Choroid plexus epithelial cell (primary cell): ENCODE results near the gene FBXO41.

Experiments
- DNase-seq: peaks from one replicate; pipeline ENCODE4 v3.0.0-alpha.2; 2010; ENCODE audit warnings: low read depth
- H3K4me3 ChIP-seq: 2 replicates; pipeline ENCODE4 v1.5.1; 2011; ENCODE audit warnings: low read depth, mild to moderate bottlenecking, control low read depth, low read length, moderate library complexity
- TF ChIP-seq, protein P1 (sequence below): conservative IDR thresholded peaks from 2 replicates; pipeline ENCODE4 v1.5.1; 2011; ENCODE audit warnings: low read depth, mild to moderate bottlenecking, control low read depth, inconsistent platforms, low read length, moderate library complexity

Gene FBXO41

DNA sequence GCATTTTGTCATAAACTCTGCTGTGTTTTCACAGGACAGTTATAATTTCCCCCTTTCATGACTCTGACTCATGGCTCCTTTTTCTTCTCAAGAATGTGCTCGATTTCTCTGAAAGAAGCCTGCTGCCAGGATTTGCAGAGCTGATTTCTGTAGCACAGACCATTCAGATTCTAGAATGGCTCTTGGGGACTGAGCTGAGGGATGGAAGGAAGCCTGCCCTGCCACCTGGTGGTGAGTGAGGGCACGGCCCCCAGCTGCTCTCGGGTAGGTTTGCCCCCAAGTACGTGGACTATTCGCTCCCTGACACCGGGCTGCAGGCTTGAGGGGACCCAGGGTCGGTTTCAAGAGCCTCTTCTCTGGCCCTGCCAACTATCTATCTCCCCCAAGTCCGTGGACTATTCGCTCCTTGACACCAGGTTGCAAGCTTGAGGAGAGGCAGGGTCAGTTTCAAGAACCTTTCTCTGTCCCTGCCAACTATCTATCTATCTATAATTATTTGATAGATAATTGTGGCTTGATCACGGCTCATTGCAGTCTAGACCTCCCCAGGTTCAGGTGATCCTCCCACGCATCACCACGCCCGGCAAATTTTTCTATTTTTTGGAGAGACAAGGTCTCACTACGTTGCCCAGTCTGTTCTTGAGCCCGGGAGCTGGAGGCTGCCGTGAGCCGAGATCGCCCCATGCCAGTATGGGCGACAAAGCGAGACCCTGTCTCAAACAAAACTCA is 71.7 kb downstream of the FBXO41 start:
- TF ChIP-seq, protein P1, sequence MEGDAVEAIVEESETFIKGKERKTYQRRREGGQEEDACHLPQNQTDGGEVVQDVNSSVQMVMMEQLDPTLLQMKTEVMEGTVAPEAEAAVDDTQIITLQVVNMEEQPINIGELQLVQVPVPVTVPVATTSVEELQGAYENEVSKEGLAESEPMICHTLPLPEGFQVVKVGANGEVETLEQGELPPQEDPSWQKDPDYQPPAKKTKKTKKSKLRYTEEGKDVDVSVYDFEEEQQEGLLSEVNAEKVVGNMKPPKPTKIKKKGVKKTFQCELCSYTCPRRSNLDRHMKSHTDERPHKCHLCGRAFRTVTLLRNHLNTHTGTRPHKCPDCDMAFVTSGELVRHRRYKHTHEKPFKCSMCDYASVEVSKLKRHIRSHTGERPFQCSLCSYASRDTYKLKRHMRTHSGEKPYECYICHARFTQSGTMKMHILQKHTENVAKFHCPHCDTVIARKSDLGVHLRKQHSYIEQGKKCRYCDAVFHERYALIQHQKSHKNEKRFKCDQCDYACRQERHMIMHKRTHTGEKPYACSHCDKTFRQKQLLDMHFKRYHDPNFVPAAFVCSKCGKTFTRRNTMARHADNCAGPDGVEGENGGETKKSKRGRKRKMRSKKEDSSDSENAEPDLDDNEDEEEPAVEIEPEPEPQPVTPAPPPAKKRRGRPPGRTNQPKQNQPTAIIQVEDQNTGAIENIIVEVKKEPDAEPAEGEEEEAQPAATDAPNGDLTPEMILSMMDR, result peak; percentile 96
- peak; percentile 90 for DNase-seq
- no peak overlapping the region for H3K4me3 ChIP-seq

DNA sequence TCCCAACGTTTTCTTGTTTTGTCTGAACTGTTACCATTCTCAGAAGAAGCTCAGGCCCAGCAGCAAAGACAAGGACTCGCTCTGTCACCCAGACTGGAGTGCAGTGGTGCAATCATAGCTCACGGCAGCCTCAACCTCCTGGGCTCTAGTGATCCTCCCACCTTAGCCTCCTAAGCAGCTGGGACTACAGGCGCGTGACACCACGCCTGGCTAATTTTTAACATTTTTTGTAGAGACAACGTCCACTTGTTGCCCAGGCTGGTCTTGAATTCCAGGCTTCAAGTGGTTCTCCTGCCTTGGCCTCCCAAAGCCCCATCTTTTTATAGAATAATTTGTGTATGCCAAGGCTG is 72.2 kb downstream of the FBXO41 start:
- TF ChIP-seq, protein P1, result no peak
- no peak overlapping the region for H3K4me3 ChIP-seq
- no peak for DNase-seq

DNA sequence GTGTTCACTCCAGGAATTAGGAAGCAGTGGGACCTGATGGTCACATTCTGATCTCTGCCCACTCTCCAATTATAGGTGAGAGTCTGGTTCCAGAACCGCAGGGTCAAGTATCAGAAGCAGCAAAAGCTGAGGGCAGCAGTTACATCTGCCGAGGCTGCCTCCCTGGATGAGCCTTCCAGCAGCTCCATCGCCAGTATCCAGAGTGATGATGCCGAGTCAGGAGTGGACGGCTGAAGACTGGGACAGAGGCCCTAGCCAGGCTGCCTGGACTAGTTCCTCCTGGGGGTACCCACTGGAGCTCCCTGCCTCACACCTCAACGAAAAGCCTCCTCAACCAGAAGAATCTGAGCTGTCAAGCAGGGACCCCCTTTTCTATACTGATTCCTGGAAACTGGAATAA is 73.6 kb downstream of the FBXO41 start:
- H3K4me3 ChIP-seq, result no peak overlapping the region
- DNase-seq, result no peak
- TF ChIP-seq, protein P1, result no peak

DNA sequence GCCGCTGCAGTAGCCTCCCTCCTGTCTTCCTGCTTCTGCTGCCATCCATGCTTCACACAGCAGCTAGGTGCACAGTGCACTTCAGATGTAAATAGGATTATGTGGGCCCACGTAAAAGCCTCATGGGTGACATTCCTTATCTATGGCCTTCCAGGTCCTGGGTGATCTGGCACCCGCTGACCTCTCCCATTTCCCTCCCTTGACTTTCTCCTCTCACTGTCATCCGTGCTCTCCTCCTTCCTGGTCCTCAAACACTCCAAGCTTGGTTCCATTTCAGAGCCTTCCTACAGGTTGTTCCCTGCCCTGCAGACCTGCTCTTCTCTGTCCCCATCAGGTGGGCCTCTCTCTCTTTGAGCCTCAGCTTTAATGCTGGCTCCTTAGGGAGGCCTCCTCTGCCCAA is 74.3 kb downstream of the FBXO41 start:
- no peak overlapping the region for H3K4me3 ChIP-seq
- TF ChIP-seq, protein P1, result no peak
- no peak for DNase-seq

DNA sequence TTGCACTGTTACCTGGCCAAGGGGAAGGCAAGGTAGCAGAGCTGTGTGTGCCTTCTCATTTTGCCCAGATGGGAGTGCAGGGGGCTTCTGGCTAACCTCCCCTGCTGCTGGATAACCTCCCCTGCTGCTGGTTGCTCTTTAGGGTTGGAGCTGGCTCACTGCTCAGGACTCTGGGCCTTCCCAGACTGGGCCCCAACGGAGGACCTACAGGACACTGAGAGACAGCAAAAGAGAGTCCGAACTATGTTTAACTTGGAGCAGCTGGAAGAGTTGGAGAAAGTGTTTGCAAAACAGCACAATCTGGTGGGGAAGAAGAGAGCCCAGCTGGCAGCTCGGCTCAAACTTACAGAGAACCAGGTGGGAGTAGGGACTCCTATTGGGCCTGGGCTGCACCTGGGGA is 76.0 kb downstream of the FBXO41 start:
- TF ChIP-seq, protein P1, result no peak
- no peak overlapping the region for H3K4me3 ChIP-seq
- DNase-seq, result no peak

DNA sequence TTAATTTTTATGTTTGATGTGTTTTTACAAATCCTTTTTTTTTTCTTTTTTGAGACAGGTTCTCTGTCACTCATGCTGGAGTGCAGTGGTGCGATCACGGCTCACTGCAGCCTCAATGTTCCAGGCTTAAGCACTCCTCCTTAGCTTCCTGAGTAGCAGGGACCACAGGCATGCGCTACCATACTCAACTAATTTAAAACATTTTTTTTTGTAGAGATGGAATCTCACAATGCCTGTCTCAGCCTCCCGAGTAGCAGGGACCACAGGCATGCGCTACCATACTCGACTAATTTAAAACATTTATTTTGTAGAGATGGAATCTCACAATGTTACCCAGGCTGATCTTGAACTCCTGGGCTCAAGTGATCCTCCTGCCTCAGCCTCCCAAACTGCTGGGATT is 78.7 kb downstream of the FBXO41 start:
- TF ChIP-seq, protein P1, result no peak
- no peak overlapping the region for H3K4me3 ChIP-seq
- DNase-seq, result no peak
